Choroid plexus epithelial cell (primary cell): ENCODE measurements around the gene SURF6.
"Not testable (repeated sequence)": the region's sequence is repeated elsewhere in the genome, so short reads cannot be mapped to it uniquely, and the experiment has no call there.

Source experiments
- DNase-seq: peaks from one replicate; pipeline ENCODE4 v3.0.0-alpha.2; 2010; ENCODE audit warnings: low read depth
- H3K4me3 ChIP-seq: 2 replicates; pipeline ENCODE4 v1.5.1; 2011; ENCODE audit warnings: low read depth, mild to moderate bottlenecking, control low read depth, low read length, moderate library complexity
- TF ChIP-seq, protein P1 (sequence below): conservative IDR thresholded peaks from 2 replicates; pipeline ENCODE4 v1.5.1; 2011; ENCODE audit warnings: low read depth, mild to moderate bottlenecking, control low read depth, inconsistent platforms, low read length, moderate library complexity

The SURF6 gene

DNA sequence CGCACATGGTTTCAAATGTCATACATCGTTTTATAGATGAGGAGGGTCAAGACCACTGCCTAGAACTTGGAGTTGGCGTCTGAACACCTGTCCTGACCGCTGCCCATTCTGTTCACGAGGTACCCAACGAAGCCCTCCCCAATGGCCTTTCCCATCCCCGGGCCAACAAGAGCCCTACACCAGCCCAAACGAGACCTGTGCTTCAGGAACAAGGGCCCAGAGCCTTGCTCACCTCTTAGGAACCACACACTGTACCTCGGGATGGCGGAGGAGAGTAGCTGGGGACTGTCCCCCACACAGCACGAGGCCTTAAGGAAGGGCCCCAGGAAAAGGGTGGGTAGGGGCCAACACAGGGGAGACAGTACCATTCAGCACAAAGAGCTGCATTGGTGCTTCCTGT is 3.0 kb downstream of the SURF6 start:
- TF ChIP-seq, protein P1, sequence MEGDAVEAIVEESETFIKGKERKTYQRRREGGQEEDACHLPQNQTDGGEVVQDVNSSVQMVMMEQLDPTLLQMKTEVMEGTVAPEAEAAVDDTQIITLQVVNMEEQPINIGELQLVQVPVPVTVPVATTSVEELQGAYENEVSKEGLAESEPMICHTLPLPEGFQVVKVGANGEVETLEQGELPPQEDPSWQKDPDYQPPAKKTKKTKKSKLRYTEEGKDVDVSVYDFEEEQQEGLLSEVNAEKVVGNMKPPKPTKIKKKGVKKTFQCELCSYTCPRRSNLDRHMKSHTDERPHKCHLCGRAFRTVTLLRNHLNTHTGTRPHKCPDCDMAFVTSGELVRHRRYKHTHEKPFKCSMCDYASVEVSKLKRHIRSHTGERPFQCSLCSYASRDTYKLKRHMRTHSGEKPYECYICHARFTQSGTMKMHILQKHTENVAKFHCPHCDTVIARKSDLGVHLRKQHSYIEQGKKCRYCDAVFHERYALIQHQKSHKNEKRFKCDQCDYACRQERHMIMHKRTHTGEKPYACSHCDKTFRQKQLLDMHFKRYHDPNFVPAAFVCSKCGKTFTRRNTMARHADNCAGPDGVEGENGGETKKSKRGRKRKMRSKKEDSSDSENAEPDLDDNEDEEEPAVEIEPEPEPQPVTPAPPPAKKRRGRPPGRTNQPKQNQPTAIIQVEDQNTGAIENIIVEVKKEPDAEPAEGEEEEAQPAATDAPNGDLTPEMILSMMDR = no peak
- H3K4me3 ChIP-seq = no peak overlapping the region
- DNase-seq = no peak

DNA sequence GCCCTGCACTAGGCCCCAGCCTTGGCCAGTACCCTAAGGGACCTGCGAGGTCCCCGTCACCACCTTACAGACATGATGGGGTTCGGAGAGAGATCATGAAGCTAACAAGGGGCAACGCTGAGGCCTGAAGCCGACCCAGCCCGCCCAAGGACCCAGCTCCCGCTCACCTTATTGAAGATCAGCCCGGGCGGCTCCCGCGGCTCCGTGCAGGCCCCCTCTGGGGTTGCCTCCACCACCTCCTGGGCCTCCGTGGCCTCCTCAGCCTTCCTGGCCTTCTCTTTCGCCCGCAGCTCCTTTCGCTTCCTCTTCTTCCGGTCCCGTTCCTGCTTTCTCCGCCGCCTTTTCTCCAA is 3.6 kb downstream of the SURF6 start:
- no peak for DNase-seq
- no peak overlapping the region for H3K4me3 ChIP-seq
- TF ChIP-seq, protein P1 = no peak

DNA sequence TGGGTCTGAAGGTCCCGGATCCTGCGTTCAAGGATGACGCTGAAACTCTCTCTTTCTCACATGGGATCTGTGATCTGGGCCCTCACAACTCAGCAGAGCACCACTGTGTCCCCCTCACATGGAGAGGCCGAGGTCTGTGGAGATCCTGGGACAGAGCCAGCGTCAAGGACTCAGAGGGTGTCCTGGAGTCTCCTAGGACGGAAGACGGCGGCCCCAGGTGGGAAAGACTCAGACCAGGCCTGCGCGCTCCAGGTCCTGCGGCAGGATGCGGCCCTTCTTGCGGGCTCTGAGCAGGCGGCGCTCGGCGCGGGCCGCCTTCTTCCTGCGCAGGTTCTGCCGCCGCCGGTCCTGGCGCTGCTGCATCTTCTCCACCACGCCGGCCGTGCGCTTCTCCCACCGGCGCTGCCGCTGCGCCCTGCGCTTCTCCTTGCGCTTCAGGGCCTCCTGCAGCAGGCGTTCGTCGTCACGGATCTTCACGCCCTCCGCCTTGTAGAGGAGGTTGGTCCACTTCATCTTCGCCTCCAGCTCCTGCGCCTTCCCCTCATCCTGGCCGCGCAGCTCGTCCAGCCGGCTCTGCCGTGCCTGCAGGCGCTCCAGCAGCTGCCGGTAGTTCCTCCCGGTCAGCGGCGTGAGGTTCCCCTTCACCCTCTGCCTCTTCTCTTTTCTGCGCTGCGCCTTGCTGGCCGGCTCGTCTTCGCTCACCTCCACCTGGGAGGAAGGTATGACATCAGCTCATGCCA is 4.2 kb downstream of the SURF6 start:
- H3K4me3 ChIP-seq = no peak overlapping the region
- TF ChIP-seq, protein P1 = no peak
- DNase-seq = no peak

DNA sequence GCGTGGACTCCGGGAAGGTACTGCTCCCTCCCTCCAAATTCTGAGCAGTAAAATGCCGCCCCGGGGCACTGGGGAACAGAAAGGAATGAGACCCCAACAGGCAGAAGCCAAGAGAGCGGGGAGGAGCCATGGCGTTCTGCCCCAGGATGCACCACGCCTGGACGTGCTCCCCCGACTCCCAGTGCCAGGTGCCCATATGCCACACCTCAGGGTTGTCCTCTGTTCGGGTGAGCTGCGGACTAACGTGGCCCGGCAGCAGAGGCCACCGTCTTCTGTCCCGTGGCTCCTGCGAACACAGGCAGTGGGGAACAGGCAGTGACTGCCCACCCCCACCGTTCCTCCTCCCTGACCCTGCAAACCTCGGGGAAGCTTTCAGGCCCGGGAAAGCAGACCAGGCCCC is 4.8 kb downstream of the SURF6 start:
- no peak overlapping the region for H3K4me3 ChIP-seq
- DNase-seq = no peak
- TF ChIP-seq, protein P1 = no peak

DNA sequence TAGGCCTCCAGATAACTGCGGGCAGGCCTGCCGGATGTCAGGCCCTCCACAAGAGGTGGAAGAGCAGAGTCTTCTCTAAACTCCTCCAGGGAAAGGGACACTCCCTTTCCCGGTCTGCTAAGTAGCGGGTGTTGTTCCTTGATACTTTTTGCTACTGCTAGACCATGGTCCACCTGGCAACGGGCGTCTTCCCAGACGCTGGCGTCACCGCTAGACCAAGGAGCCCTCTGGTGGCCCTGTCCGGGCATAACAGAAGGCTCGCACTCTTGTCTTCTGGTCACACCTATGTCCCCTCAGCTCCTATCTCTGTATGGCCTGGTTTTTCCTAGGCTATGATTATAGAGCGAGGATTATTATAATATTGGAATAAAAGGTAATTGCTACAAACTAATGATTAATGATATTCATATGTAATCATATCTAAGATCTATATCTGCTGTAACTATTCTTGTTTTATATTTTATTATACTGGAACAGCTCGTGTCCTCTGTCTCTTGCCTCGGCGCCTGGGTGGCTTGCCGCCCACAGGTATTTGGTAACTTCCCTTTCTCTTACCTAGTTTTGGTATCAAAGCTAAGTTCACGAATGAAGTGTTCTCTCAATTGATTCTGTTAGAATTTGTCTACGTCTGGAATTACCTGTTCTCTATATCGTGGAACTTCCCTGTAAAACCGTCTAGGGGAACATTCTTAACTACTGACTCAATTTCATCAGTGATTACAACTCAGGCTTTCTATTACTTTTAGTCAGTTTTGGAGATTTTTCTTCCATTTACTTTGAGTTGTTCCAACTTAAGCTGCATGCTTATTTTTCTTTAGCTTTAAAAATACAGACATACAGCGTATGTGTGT is 6.5 kb downstream of the SURF6 start:
- TF ChIP-seq, protein P1 = peak; percentile 68
- not testable (repeated sequence) for H3K4me3 ChIP-seq
- peak; percentile 37 for DNase-seq

DNA sequence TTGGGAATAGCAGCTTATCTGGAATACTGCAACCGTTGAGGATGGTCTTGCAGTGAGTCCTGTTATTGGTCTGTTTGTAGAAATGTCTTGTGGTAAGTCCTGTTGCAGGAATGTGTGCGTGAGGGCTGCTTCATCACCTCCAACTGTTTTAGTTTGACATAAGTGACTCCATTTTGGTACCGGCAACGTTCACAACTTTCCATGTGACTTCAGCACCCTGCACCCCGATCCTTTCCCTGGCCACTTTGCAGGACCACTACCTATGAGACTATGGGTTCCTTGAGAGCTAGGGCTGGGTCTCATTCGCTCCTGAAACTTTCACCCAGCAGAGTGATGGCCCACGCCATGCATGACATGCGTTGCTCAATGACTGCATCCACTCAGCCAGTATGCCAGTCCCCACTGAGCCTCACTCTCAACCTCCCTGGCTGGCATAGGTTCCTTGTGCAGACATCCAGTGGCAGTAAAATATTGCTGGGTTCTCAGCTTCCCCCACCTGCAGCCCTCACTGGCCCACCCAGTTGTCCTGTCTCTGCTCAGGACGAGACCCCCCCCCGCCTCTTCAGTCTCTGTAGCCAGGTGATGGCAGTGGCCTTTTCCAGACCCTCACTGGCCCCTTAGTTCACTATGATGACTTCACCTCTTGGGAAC is 8.0 kb downstream of the SURF6 start:
- no peak for DNase-seq
- TF ChIP-seq, protein P1 = no peak
- no peak overlapping the region for H3K4me3 ChIP-seq

DNA sequence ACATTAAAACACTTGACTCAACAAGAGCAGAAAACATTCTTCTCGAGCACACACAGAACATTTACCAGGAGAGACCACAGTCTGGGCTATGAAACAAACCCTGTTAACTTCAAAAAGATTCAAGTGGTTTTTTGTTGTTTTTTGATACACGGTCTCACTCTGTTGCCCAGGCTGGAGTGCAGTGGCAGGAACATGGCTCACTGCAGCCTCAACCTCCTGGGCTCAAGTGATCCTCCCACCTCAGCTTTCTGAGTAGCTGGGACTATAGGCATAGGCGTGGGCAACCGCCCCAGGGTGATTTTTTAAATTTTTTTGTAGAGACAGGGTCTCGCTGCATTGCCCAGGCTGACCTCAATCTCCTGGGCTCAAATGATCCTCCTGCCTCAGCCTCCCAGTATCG is 9.0 kb downstream of the SURF6 start:
- not testable (repeated sequence) for DNase-seq, H3K4me3 ChIP-seq
